Skeletal muscle cell (primary cell): ENCODE results near the gene BAK1.
A peak's percentile ranks its signal among the peaks of the same experiment; 100 is the strongest.

ENCODE experiments used
- DNase-seq: peaks from one replicate; pipeline ENCODE4 v3.0.0-alpha.2; 2010; ENCODE audit warnings: low read depth
- H3K4me3 ChIP-seq: 2 replicates; pipeline ENCODE4 v1.5.1; 2011; ENCODE audit warnings: low read depth, mild to moderate bottlenecking, control low read depth, low read length, moderate library complexity

BAK1 gene

GRCh38 chr6:33579828-33580714, at the start of gene BAK1:
BAK1 (minus strand) TSS chr6:33580276; CDS start chr6:33577604, 2,672 bp downstream.
- DNase-seq = peak; percentile 64
- H3K4me3 ChIP-seq = peak within 1 kb of the TSS; percentile 95

- no peak for DNase-seq
- H3K4me3 ChIP-seq = no peak overlapping the region
Observed at GRCh38 chr6:33628401-33628964, 48.4 kb upstream of the BAK1 start.

GRCh38 chr6:33627876-33628275, 47.8 kb upstream of the BAK1 start:
- no peak overlapping the region for H3K4me3 ChIP-seq
- DNase-seq = no peak

GRCh38 chr6:33624856-33625255, 44.8 kb upstream of the BAK1 start:
- no peak overlapping the region for H3K4me3 ChIP-seq
- no peak for DNase-seq

- no peak for DNase-seq
- no peak overlapping the region for H3K4me3 ChIP-seq
Observed at GRCh38 chr6:33623895-33624381, 43.9 kb upstream of the BAK1 start.

- DNase-seq = no peak
- H3K4me3 ChIP-seq = no peak overlapping the region
Observed at GRCh38 chr6:33622456-33623431, 42.7 kb upstream of the BAK1 start.

- no peak for DNase-seq
- H3K4me3 ChIP-seq = peak overlapping the region; percentile 63
Observed at GRCh38 chr6:33621711-33622388, 41.8 kb upstream of the BAK1 start.

GRCh38 chr6:33620856-33621710, 41.0 kb upstream of the BAK1 start, which contains the start of gene ITPR3:
ITPR3 (plus strand) TSS chr6:33621322; CDS start chr6:33621603, 281 bp downstream.
- H3K4me3 ChIP-seq = peak within 1 kb of the TSS; percentile 63
- DNase-seq = no peak

GRCh38 chr6:33620158-33620855, 40.2 kb upstream of the BAK1 start:
- H3K4me3 ChIP-seq = peak overlapping the region; percentile 63
- DNase-seq = no peak

GRCh38 chr6:33619166-33619840, 39.2 kb upstream of the BAK1 start:
- H3K4me3 ChIP-seq = no peak overlapping the region
- no peak for DNase-seq

GRCh38 chr6:33616913-33617312, 36.8 kb upstream of the BAK1 start:
- no peak overlapping the region for H3K4me3 ChIP-seq
- DNase-seq = no peak

GRCh38 chr6:33616113-33616512, 36.0 kb upstream of the BAK1 start:
- DNase-seq = no peak
- H3K4me3 ChIP-seq = no peak overlapping the region

- no peak for DNase-seq
- no peak overlapping the region for H3K4me3 ChIP-seq
Observed at GRCh38 chr6:33613795-33614168, 33.7 kb upstream of the BAK1 start.

- H3K4me3 ChIP-seq = no peak overlapping the region
- DNase-seq = no peak
Observed at GRCh38 chr6:33613146-33613794, 33.2 kb upstream of the BAK1 start.

GRCh38 chr6:33610779-33611732, 31.0 kb upstream of the BAK1 start:
- H3K4me3 ChIP-seq = no peak overlapping the region
- no peak for DNase-seq

- no peak overlapping the region for H3K4me3 ChIP-seq
- no peak for DNase-seq
Observed at GRCh38 chr6:33610067-33610466, 30.0 kb upstream of the BAK1 start.
